Measurements from ENCODE around the gene EMILIN1. TPM values are rescaled to one million over a fixed set of nuclear protein-coding genes. Genes with fewer than 3 reads are reported as not detected.

Gene EMILIN1
- total and polyA plus RNA-seq, 2 experiments from 2014 or later, result 3.2 to 15.4 TPM

GRCh38 chr2:27081984-27082772 lies 3.8 kb downstream of the EMILIN1 start:
- H3K27ac ChIP-seq (ENCODE audit: low read depth), result no peak overlapping the region
- ATAC-seq (no peak), DNase-seq (ENCODE audit: low spot score) (no peak)
- peaks cover 11% of the 10 kb centered on the region for H3K4me1 ChIP-seq (ENCODE audit: insufficient read depth)
- 0 out of 2 replicates have a peak, but pooled peaks cover 5% of the 10 kb centered on the region for H3F3A ChIP-seq (replicated peaks; ENCODE audit: low read depth)
- H2AFZ ChIP-seq, result no peak overlapping the region
- H3K4me3 Mint-ChIP-seq, result no peak overlapping the region
- peaks cover 11% of the 10 kb centered on the region for H3K27me3 ChIP-seq (ENCODE audit: insufficient read depth)
- no peaks in the 10 kb centered on the region for H3K9me2 ChIP-seq (ENCODE audit: insufficient read depth)
- H3K36me3 Mint-ChIP-seq (ENCODE audit: low read depth), result no peaks in the 10 kb centered on the region
- H3K4me2 ChIP-seq, result peak overlapping the region; percentile 61; the same call in 1 of the 2 replicates
- H3K79me2 ChIP-seq (replicated peaks; ENCODE audit: insufficient read depth), result no peaks in the 10 kb centered on the region
- no peaks in the 10 kb centered on the region; the same call in 2 of the 3 replicates for H3K9me3 Mint-ChIP-seq
- no peaks in the 10 kb centered on the region for H4K20me1 ChIP-seq (replicated peaks; ENCODE audit: insufficient read depth)
- peaks cover 29% of the 10 kb centered on the region for H3K27me3 Mint-ChIP-seq (ENCODE audit: insufficient read depth, low read depth, poor library complexity)
- H3K4me3 ChIP-seq, result no peak overlapping the region
- no peak for TF ChIP-seq CTCF (conservative IDR thresholded peaks at IDR 0.05; ENCODE audit: low read depth in 2 of 2)
- no peak for TF ChIP-seq REST (IDR thresholded peaks at IDR 0.05; ENCODE audit: unreplicated experiment)
- TF ChIP-seq ZNF114 (CRISPR knock-in tag; IDR thresholded peaks at IDR 0.05), result no peak
- no peak for TF ChIP-seq POLR2AphosphoS5 (IDR thresholded peaks at IDR 0.05; ENCODE audit: low read depth)
- TF ChIP-seq NANOG (IDR thresholded peaks at IDR 0.05; ENCODE audit: borderline replicate concordance), result no peak
- no peak overlapping the region for H3K27ac Mint-ChIP-seq
- no peaks in the 10 kb centered on the region for H3K36me3 ChIP-seq (ENCODE audit: insufficient read depth)
- peaks cover 40% of the 10 kb centered on the region for H3K4me1 Mint-ChIP-seq

GRCh38 chr2:27082773-27083409 lies 4.5 kb downstream of the EMILIN1 start:
- DNase-seq (ENCODE audit: low spot score), result no peak
- H4K20me1 ChIP-seq (replicated peaks; ENCODE audit: insufficient read depth), result no peaks in the 10 kb centered on the region
- ATAC-seq, result no peak
- Mint-ChIP-seq H3K36me3 (ENCODE audit: low read depth) (no peaks in the 10 kb centered on the region), H3K27ac (no peak overlapping the region), H3K27me3 (ENCODE audit: insufficient read depth, low read depth, poor library complexity) (peaks cover 27% of the 10 kb centered on the region), H3K9me3 (no peaks in the 10 kb centered on the region; the same call in 2 of the 3 replicates), H3K4me1 (peaks cover 46% of the 10 kb centered on the region), H3K4me3 (no peak overlapping the region)
- no peak overlapping the region for H3K4me3 ChIP-seq
- no peaks in the 10 kb centered on the region for H3K9me2 ChIP-seq (ENCODE audit: insufficient read depth)
- no peaks in the 10 kb centered on the region for H3K36me3 ChIP-seq (ENCODE audit: insufficient read depth)
- no peak overlapping the region for H3K4me2 ChIP-seq
- H3K79me2 ChIP-seq (replicated peaks; ENCODE audit: insufficient read depth), result no peaks in the 10 kb centered on the region
- H3K27me3 ChIP-seq (ENCODE audit: insufficient read depth), result peaks cover 16% of the 10 kb centered on the region
- no peak overlapping the region for H3K27ac ChIP-seq (ENCODE audit: low read depth)
- H3F3A ChIP-seq (replicated peaks; ENCODE audit: low read depth), result peaks cover 8% of the 10 kb centered on the region; the same call in 1 of the 2 replicates
- H2AFZ ChIP-seq, result no peak overlapping the region
- H3K4me1 ChIP-seq (ENCODE audit: insufficient read depth), result peaks cover 15% of the 10 kb centered on the region
- no peak for TF ChIP-seq ETS1 (IDR thresholded peaks at IDR 0.05)
- no peak for TF ChIP-seq JUNB (IDR thresholded peaks at IDR 0.05; ENCODE audit: unreplicated experiment)
- no peak for TF ChIP-seq POLR2AphosphoS5 (IDR thresholded peaks at IDR 0.05; ENCODE audit: low read depth)
- no peak for TF ChIP-seq EZH2 (IDR thresholded peaks at IDR 0.05; ENCODE audit: low read depth, unreplicated experiment)

All from GM23338 (cell line).